Measurements from ENCODE around the gene JUN.

JUN gene

GRCh38 chr1:58827298-58827697, 43.5 kb upstream of the JUN start:
- H3K27ac ChIP-seq = no peak overlapping the region
- no peak for TF ChIP-seq CTCF (conservative IDR thresholded peaks at IDR 0.05; ENCODE audit: low read depth, low read length)
- no peaks in the 10 kb centered on the region for H3K79me2 ChIP-seq (ENCODE audit: insufficient read depth, low read depth)
- no peaks in the 10 kb centered on the region for H3K4me1 ChIP-seq (ENCODE audit: low read depth, poor library complexity, severe bottlenecking)
- H4K20me1 ChIP-seq (ENCODE audit: insufficient read depth) = no peaks in the 10 kb centered on the region
- no peaks in the 10 kb centered on the region for H3K27me3 ChIP-seq (ENCODE audit: insufficient read depth, low read depth)
- H3K4me2 ChIP-seq = no peak overlapping the region
- H2AFZ ChIP-seq (ENCODE audit: low read depth) = no peak overlapping the region
- H3K4me3 ChIP-seq (IDR thresholded peaks at IDR 0.05; ENCODE audit: insufficient read depth, low read depth, low read length) = no peak overlapping the region
- no peak overlapping the region for H3K9ac ChIP-seq
- no peaks in the 10 kb centered on the region for H3K36me3 ChIP-seq (ENCODE audit: insufficient read depth)

DNA sequence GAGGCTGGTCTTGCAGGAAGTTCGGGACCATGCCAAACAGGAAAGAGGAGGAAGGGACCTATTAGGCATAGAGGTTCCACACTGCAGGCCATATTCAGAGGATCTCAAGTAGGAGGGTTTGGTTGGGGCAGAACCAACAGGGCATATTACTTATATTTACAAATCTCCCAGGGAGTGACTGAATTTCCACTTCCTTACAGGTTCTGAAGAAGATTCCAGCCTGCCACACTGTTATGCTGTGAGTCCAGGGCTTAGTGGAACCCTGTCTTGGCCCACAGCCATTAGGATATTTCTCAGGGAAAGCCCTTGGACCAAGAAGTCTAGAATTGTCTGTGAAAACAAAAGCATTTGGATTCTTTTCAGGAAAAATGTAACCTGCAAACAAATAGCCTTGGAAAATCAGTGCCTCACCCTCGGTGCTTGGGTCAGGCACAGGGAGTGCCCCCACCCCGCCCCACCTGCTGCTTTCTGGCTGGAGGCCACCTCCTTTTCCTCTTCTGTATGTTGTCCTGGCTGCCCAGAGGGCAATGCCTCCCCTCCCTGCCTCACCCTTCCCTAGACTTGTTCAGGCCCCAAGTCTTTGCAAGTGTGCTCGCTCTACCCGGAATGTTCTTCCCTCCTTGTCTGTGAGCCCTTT, 41.0 kb upstream of the JUN start:
- Histone ChIP-seq H4K20me1 (ENCODE audit: insufficient read depth) (no peaks in the 10 kb centered on the region), H3K4me1 (ENCODE audit: low read depth, poor library complexity, severe bottlenecking) (no peaks in the 10 kb centered on the region), H3K4me3 (IDR thresholded peaks at IDR 0.05; ENCODE audit: insufficient read depth, low read depth, low read length) (no peak overlapping the region), H3K27me3 (ENCODE audit: insufficient read depth, low read depth) (no peaks in the 10 kb centered on the region), H3K36me3 (ENCODE audit: insufficient read depth) (no peaks in the 10 kb centered on the region), H3K4me2 (no peak overlapping the region), H2AFZ (ENCODE audit: low read depth) (no peak overlapping the region), H3K9ac (no peak overlapping the region), H3K79me2 (ENCODE audit: insufficient read depth, low read depth) (no peaks in the 10 kb centered on the region), H3K27ac (no peak overlapping the region)
- TF ChIP-seq CTCF (conservative IDR thresholded peaks at IDR 0.05; ENCODE audit: low read depth, low read length) = no peak

- no peak overlapping the region for H3K4me2 ChIP-seq
- H3K36me3 ChIP-seq (ENCODE audit: insufficient read depth) = no peaks in the 10 kb centered on the region
- H3K4me3 ChIP-seq (IDR thresholded peaks at IDR 0.05; ENCODE audit: insufficient read depth, low read depth, low read length) = no peak overlapping the region
- no peaks in the 10 kb centered on the region for H3K4me1 ChIP-seq (ENCODE audit: low read depth, poor library complexity, severe bottlenecking)
- H3K79me2 ChIP-seq (ENCODE audit: insufficient read depth, low read depth) = no peaks in the 10 kb centered on the region
- H2AFZ ChIP-seq (ENCODE audit: low read depth) = no peak overlapping the region
- H3K27ac ChIP-seq = no peak overlapping the region
- H3K9ac ChIP-seq = no peak overlapping the region
- no peaks in the 10 kb centered on the region for H3K27me3 ChIP-seq (ENCODE audit: insufficient read depth, low read depth)
- no peaks in the 10 kb centered on the region for H4K20me1 ChIP-seq (ENCODE audit: insufficient read depth)
- no peak for TF ChIP-seq CTCF (conservative IDR thresholded peaks at IDR 0.05; ENCODE audit: low read depth, low read length)
These were observed 39.7 kb upstream of the JUN start for GRCh38 chr1:58823481-58824010.

- no peaks in the 10 kb centered on the region for H3K27me3 ChIP-seq (ENCODE audit: insufficient read depth, low read depth)
- H3K9ac ChIP-seq = no peak overlapping the region
- no peak overlapping the region for H2AFZ ChIP-seq (ENCODE audit: low read depth)
- peaks cover 6% of the 10 kb centered on the region for H3K4me1 ChIP-seq (ENCODE audit: low read depth, poor library complexity, severe bottlenecking)
- H3K4me3 ChIP-seq (IDR thresholded peaks at IDR 0.05; ENCODE audit: insufficient read depth, low read depth, low read length) = no peak overlapping the region
- no peak overlapping the region for H3K4me2 ChIP-seq
- H3K79me2 ChIP-seq (ENCODE audit: insufficient read depth, low read depth) = no peaks in the 10 kb centered on the region
- TF ChIP-seq CTCF (conservative IDR thresholded peaks at IDR 0.05; ENCODE audit: low read depth, low read length) = no peak
- H3K27ac ChIP-seq = no peak overlapping the region
- no peaks in the 10 kb centered on the region for H4K20me1 ChIP-seq (ENCODE audit: insufficient read depth)
- no peaks in the 10 kb centered on the region for H3K36me3 ChIP-seq (ENCODE audit: insufficient read depth)
These were observed 37.5 kb upstream of the JUN start for GRCh38 chr1:58821309-58821708.

All from KMS-11 (cell line).